VCaP (cell line): Measurements from ENCODE around the gene OR4D1.

Experiments used
- H3K27ac ChIP-seq: fragments of 450-650 bp; 2 replicates; pipeline ENCODE4 v1.5.1; 2017
- CTCF ChIP-seq: fragments of 450-650 bp; conservative IDR thresholded peaks from 2 replicates; pipeline ENCODE4 v1.5.1; 2017; ENCODE audit warnings: mild to moderate bottlenecking, moderate library complexity

Gene OR4D1

GRCh38 chr17:58195518-58196123 lies 47.4 kb downstream of the OR4D1 start:
- TF ChIP-seq CTCF, result no peak
- H3K27ac ChIP-seq, result no peak overlapping the region

GRCh38 chr17:58196610-58197009 lies 48.4 kb downstream of the OR4D1 start:
- no peak for TF ChIP-seq CTCF
- no peak overlapping the region for H3K27ac ChIP-seq

- no peak overlapping the region for H3K27ac ChIP-seq
- peak; percentile 53 for TF ChIP-seq CTCF
These were observed 51.9 kb downstream of the OR4D1 start for GRCh38 chr17:58200024-58200633.

DNA sequence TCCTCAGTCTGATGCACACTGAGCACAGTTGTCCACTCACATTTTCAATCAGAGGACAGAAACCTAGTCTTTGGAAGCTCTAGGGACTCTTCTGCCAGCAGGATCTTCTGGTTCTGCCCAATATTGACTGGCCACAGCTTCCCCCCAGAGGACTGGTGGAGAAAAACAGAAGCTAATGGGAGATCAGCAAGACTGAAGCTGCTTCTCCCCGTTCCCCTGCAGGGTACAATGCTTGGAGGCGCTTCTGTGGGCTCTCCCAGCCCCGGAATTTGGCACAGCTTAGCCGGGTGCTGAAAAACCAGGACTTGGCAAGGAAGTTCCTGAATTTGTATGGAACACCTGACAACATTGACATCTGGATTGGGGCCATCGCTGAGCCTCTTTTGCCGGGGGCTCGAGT lies 54.7 kb downstream of the OR4D1 start:
- H3K27ac ChIP-seq, result no peak overlapping the region
- TF ChIP-seq CTCF, result no peak

GRCh38 chr17:58204796-58205195 lies 56.6 kb downstream of the OR4D1 start:
- no peak for TF ChIP-seq CTCF
- no peak overlapping the region for H3K27ac ChIP-seq

GRCh38 chr17:58205936-58206335 lies 57.8 kb downstream of the OR4D1 start:
- no peak overlapping the region for H3K27ac ChIP-seq
- TF ChIP-seq CTCF, result no peak

DNA sequence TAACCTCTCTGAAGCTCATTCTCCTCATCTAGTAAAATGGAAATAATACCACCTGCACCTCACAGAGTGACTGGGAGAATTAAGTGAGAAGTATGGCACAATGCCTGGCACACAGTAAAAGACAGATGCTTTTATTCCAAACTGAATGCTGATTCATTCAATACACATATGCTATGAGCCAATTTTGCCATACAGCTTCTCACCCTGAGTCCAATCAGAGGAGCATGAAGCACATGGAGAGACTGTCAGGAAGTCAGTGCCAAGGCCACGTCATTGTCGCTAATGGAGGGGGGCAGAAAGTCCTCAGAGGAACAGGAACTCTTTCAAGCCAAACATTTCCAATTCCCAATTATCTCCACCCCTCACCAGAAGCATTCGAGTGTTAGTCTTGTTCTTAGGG lies 59.3 kb downstream of the OR4D1 start:
- no peak overlapping the region for H3K27ac ChIP-seq
- TF ChIP-seq CTCF, result no peak
